NK-92 (cell line): ENCODE results near the gene PIMREG.

ENCODE experiments used
- DNase-seq: peaks from one replicate; lab custom pipeline; 2025; ENCODE audit not compliant: unreplicated experiment; lab: John Stamatoyannopoulos, UW

Gene PIMREG

GRCh38 chr17:6443692-6444570 lies at the start of gene PIMREG:
Gene PIMREG (plus strand): TSS chr17:6444455. CDS start chr17:6445111, 656 bp downstream.
- DNase-seq, result peak; percentile 42

GRCh38 chr17:6398955-6399354 lies 45.3 kb upstream of the PIMREG start:
- no peak for DNase-seq

- no peak for DNase-seq
Observed at GRCh38 chr17:6402258-6402657, 42.0 kb upstream of the PIMREG start.

- DNase-seq, result no peak
Observed at GRCh38 chr17:6408276-6408675, 36.0 kb upstream of the PIMREG start.

- DNase-seq, result no peak
Observed at GRCh38 chr17:6408735-6409134, 35.5 kb upstream of the PIMREG start.

- DNase-seq, result no peak
Observed at GRCh38 chr17:6413065-6413464, 31.2 kb upstream of the PIMREG start.

GRCh38 chr17:6415616-6416015 lies 28.6 kb upstream of the PIMREG start:
- no peak for DNase-seq

GRCh38 chr17:6420173-6420641 lies 24.0 kb upstream of the PIMREG start:
- DNase-seq, result no peak

- no peak for DNase-seq
Observed at GRCh38 chr17:6421700-6422604, 22.3 kb upstream of the PIMREG start.

- no peak for DNase-seq
Observed at GRCh38 chr17:6422654-6423241, 21.5 kb upstream of the PIMREG start.

- DNase-seq, result no peak
Observed at GRCh38 chr17:6423931-6424330, 20.3 kb upstream of the PIMREG start.

- DNase-seq, result no peak
Observed at GRCh38 chr17:6425407-6425806, 18.8 kb upstream of the PIMREG start.

- no peak for DNase-seq
Observed at GRCh38 chr17:6426356-6427101, 17.7 kb upstream of the PIMREG start.

GRCh38 chr17:6427279-6427781 lies 16.9 kb upstream of the PIMREG start:
- no peak for DNase-seq

GRCh38 chr17:6428207-6428965 lies 15.9 kb upstream of the PIMREG start:
- DNase-seq, result no peak

- DNase-seq, result no peak
Observed at GRCh38 chr17:6429266-6429665, 15.0 kb upstream of the PIMREG start.

GRCh38 chr17:6430769-6431168 lies 13.5 kb upstream of the PIMREG start:
- no peak for DNase-seq

- DNase-seq, result no peak
Observed at GRCh38 chr17:6435051-6435450, 9.2 kb upstream of the PIMREG start, which contains the start of gene AIPL1. Gene AIPL1 (minus strand): TSS chr17:6435121. CDS start chr17:6435104, 17 bp downstream.

- no peak for DNase-seq
Observed at GRCh38 chr17:6435968-6436367, 8.3 kb upstream of the PIMREG start.

- DNase-seq, result no peak
Observed at GRCh38 chr17:6437466-6437865, 6.8 kb upstream of the PIMREG start.
